Stimulated activated naive CD4-positive, alpha-beta T cell (primary cell): ENCODE measurements around the gene HMCN1.
"Not testable (repeated sequence)": the region's sequence is repeated elsewhere in the genome, so short reads cannot be mapped to it uniquely, and the experiment has no call there.

Experiments used
- DNase-seq, 6 experiments: peaks; one replicate each; lab custom pipeline; 2025; lab: John Stamatoyannopoulos, UW

Gene HMCN1

DNA sequence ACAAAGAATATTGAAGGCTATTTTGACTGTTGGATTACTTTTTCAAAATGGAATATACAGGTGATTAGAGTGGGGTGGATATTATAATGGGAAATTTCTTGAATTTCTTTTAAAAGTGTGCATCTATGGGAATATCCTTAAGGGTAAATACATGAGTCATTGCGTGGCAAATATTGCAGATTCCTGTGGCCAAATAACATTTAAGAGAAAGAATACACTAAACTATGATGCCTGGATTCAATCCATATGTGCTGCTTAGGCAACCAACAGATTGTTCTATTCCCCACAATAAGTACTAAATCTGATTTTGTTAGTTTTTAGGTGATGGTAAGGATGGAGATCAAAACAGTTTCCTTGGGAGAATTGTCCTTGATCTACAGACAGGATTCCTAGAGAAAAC is 119.5 kb downstream of the HMCN1 start:
- no peak for DNase-seq

DNA sequence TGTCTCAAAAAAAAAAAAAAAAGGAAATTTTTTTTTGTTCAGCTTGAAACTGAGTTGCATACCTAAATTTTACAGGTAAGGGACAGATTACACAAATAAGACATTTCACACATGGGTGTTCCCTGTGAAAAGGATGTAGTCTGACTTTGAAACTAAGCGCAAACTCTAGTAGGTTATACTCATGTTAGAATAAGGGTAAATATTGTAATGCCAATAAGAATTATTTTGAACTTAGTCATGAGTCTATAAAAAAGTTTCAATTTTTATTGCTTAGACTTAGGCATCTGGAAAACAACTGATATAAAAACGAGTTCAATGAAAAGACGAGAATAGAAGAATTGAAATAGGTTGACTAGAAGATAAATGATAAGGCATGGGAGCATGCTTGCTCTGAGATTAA is 122.3 kb downstream of the HMCN1 start:
- no peak for DNase-seq

DNA sequence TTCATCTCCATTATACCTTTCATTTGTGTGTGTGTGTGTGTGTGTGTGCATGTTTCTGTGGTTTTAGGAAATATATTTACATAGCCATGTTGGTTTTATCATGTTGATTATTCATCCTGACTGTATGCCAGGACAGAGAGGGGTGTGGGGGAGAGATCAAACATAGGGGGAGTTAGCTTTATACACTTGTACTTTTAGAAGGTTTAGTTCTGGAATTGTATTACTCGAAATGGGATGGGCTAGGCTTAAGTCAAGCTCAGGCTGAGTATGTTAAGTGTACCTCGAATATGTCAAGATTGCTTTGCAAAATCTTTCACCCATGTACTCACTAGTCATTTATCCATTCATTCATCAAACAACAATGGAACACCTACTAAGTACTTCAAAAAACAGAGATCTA is 123.3 kb downstream of the HMCN1 start:
- no peak for DNase-seq

DNA sequence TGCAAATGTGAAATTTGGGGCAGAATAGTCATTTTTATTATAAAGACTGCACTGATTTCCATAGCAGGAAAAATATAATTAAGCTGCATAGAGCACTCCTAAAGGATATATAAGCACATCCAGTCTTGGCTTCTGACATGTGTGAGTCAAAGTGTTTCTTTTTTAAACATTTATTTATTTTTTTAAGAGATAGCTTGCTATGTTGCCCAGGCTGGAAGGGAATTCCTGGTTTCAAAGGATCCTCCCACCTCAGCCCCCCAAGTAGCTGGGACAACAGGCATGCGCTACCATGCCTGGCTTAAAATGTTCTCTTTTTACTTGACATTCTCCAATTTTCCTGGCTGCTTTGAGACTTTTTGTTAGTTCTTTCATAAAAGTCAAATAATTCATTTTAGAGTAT is 126.1 kb downstream of the HMCN1 start:
- no peak for DNase-seq

DNA sequence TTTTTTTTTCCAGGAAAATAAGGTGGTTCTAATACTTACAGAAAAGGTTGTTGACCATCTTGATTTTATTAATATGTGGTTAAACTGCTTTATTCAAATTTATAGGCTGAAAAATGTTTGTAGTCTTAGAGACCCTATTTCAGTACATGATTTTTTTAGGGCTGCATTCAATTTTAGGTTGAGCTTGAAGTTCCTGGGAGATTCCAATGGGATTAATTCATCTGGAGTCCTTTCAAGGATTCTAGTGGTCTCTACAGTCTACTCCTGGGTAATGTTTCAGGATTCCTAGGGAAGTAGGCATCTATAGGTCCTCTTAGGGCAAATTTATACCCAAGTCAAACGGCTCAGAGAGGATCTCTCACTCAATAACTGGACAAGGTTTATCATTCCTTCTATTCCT is 126.7 kb downstream of the HMCN1 start:
- DNase-seq: no peak

DNA sequence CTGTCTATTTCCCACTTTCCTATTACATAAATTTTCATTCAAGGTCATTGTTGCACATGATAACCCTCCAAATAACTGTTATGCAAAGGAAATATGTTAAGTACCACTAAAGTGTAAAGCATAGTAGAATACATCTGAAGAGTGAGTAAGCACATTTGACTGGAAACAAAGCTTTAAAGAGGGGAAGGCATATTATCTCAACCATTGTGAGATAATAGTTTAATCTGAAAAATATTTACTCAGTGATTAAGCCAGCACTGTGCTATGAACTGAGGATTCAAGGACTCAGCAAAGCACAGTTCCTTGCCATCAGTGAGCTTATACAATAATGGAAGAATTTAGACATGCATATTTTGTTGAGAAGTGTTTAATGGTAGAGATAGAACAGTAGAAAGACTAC is 127.4 kb downstream of the HMCN1 start:
- no peak for DNase-seq

DNA sequence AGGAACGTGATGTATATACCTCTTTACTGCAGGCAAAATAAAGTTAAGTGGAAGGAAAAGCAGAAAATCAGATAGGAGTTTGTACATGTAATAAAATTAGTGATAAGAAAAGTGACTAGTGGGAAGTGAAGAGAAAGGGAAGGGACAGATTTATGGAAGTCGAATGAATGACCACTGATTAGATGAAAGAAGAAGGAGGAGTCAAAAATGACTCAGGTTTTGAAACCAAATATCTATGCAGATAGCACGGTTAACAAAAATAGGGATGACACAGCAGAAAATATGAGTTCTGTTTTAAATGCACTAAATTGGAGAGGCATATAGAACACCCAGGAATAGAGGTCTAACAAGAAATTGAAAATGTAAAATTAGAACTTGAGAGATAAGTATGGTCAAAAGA is 128.0 kb downstream of the HMCN1 start:
- DNase-seq: no peak

DNA sequence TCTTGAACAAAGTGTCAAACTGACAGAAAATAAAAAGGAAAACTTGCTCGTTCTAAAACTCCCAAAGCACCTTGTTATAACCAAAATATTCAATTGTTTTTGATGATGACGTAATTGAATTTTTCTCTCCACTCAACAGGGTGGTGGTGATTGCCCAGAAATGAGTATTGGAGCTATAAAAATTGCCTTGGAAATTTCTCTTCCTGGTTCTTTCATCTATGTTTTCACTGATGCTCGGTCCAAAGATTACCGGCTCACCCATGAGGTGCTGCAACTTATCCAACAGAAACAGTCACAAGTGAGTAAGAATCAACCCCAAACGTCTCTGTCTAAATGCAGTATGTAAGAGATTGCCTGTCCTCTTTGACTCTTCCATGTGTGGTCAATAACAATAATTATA is 130.1 kb downstream of the HMCN1 start:
- no peak for DNase-seq

DNA sequence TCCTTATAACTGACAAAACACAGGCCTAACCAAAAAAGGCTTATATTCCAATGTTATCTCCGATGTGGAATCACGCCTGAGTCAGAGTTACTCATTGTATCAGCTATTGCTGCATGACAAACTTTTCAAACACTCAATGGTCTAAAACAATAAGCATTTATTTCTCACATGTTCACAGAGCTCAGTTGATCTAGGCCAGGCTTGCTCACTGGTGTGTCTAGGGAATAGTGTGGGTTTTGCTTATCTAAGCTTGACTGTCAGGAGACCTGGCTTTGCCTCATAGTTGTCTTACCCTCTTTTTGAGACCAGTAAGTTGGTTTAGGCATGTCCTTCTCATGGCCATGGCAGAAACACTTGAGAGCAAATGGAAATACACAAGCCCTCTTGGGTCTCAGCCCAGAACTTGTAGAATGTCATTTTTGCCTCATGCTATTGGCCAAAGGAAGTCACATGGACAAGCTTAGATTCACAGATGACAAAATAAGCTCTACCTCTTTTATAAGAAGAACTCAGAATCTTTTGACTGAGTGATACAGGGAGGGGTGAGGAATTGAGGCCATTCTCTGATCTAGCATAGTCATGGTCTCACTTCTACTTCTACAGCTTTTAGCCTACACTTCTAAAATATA is 130.8 kb downstream of the HMCN1 start:
- no peak for DNase-seq

DNA sequence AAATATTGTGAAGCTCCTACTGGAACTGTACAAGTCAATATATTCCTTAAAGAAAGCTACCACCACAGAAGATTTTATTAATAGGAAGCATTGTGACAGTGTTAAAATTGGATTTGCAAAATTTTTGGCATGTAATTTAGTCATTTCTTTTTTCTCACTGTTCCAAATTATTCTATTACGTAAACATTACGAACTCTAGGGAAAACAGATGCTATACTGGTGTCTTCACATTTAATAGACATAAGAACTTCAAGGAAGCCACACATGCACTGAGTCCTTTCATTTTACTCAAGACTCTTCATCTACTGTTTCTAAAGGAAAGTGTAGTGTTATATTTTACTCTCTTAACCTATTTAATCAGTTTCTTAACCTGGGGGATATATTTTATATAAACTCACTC is 135.4 kb downstream of the HMCN1 start:
- no peak for DNase-seq

DNA sequence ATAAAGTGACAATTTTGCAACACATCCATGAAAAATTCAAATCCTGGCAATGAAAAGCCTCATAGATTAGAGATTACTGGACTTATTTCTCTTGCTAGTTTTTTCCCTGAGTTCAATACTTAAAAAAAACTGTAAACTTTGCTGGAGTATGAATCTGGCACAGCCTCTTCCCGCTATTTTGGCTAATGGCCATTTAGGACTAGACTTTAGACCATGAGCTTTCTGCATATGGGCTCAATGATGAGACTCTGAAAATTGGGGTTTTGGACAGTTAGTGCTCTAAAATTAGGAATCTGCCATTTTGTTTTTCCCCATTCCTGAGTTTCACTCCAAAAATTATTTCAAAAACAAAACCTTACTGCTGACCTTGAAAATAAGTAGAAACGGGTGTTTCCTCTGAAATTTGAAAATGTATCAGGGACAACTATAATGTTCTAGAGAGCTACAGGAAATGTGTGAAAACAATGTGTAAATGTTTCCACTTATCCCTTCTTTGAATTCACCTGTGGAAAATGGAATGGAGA is 137.5 kb downstream of the HMCN1 start:
- DNase-seq: no peak

DNA sequence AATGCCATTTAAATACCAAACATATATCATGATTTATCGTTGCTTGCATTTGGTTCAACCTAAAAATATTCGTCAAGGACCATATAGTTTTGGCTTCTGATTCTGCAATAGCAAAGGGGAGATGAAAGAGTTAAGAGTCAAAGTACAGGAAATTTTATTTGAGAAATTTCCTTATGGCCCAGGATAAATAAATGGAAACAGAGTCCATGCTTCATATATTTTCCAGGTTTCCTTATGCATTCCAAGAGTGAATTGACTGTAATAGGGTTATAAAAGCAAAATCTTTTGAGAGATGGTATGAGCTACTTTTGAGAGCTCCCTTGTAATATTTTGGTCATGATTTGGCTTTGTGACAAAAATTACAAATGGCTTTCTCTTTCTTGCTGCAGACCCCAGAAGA is 140.1 kb downstream of the HMCN1 start:
- no peak for DNase-seq

DNA sequence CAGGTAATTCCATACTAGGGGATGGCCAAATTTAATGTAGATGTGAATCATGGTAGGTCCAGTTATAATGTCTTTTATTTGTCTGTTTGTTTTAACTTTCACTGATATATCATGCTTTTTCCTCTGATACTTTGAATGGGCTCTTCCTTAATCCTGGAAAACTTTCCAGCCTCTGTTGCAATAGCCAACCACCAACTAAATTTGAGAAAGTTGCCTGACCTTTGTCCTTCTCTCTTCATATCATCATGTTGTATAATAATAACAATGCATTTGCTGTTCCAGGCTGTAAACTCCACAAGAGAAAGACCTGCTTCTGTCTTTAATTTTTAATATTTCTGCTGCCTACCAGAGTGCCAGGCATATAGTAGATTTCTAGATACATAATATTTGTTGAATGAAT is 146.1 kb downstream of the HMCN1 start:
- DNase-seq: no peak

DNA sequence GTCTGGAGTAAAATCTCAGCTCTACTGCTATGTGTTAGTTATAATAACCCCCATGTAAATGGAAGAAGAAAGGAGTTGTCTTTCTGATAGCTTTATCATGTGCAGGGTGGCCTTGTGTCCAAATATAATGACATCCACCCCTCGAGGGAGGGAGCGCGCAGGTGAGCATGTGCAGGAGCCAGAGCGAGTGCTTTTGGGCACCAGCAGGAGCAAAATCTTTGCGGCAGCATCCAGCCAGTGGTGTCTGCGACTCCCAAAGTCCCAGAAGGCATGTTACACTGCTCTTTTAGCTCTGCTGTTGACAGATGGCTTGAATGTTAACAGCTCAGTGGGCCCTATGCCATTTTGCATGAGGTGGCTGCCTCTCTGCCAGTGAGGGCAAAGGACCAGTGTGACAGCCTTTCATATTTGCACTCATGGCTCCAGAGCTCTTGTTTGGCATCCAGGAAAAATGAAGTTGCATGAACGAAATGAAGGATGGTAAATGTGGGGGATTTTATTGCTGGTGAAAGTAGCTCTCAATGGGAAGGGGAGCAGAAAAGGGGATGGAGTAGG is 146.7 kb downstream of the HMCN1 start:
- no peak for DNase-seq

DNA sequence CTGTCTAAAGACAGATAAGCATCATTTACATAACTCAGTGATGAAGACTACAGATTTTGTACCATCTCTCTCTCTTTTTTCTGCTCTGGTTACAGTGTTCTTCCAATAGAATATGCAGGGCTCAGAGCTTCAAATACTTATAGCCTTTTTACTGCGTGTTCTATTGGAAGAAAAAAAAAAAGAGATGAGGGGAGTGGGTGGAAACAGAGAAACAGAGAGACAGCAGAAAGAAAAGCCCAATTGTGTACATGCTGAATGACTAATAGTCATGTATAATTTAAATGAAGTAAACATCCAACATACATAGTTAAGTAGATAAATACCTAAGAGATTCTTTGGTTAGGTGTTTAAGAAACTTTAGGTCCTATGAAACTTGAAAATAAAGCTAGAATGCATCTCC is 151.9 kb downstream of the HMCN1 start:
- no peak for DNase-seq

DNA sequence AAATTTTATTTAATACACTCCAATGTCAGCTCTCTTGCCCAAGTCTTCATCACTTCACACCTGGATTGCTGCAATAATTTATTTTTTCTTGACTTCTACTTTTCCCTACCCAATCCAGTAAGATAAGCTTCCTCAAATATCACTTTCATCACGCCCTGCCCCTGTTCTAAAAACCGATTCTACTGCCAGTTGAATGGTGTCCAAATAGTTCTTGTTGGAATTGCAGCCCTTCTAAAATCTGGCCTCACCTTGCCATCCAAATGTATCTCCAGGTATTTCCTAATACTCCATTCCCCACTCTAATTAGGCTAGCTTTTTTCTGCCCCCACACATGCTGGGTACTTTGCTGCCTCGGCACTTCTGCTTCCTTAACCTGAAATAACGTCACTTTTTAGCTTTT is 152.5 kb downstream of the HMCN1 start:
- DNase-seq: no peak

DNA sequence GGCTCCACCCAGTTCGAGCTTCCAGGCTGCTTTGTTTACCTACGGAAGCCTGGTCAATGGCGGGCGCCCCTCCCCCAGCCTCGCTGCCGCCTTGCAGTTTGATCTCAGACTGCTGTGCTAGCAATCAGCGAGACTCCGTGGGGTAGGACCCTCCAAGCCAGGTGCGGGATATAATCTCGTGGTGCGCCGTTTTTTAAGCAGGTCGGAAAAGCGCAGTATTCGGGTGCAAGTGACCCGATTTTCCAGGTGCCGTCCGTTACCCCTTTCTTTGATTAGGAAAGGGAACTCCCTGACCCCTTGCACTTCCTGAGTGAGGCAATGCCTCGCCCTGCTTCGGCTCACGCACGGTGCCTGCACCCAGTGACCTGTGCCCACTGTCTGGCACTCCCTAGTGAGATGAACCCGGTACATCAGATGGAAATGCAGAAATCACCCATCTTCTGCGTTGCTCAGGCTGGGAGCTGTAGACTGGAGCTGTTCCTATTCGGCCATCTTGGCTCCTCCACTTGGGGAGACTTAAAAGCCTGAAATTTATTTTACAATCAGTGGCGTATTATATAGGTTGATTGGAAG is 158.7 kb downstream of the HMCN1 start:
- not testable (repeated sequence) for DNase-seq

DNA sequence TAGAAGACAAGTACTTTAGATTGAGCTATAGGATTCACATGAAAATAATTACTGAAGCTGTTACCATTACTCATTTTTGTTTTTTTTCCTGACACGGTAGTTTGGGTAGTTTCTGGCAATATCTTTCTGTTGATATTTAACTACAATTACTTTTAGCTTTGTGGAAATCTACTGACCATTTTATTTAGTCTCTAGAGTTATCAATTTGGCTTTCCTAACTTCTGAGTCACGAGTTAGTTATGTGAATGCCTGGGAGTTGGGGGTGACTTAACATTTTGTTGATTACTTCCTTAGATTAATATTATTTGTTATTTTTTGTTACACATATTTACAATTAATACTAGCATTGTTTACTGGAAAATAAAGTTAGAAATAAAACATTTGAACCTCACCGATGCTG is 160.6 kb downstream of the HMCN1 start:
- DNase-seq: no peak

DNA sequence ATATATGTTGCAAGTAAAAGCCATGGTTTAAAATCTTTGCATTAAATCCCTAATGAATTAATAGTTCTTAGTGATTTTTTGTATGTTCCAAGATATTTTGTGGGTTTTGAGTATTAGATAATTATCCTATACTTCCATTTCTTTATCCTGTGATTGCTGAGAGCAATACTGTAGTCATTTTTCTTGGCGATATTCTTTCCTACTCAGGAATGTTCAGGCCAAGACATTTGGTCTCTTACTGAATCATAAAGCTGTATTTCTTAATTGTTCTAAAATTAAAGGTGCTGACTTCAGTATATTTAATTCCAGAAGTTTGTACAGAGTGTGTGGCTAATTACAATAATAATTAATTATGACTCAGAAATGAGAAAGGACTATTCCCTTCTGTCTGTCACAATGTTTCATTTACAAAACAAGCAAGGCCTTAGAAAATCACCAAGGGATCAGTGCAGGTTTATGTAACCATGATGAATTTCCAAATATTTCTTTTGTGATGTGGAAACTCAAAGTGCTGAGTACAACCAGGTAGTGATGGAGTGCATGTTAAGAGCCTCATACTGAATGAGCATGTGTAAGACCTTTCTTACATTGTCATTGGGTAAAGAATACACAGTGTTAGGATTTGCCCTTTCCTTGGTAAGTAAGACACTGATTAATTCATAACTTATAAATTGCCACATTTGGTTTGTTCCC is 161.2 kb downstream of the HMCN1 start:
- DNase-seq: no peak

DNA sequence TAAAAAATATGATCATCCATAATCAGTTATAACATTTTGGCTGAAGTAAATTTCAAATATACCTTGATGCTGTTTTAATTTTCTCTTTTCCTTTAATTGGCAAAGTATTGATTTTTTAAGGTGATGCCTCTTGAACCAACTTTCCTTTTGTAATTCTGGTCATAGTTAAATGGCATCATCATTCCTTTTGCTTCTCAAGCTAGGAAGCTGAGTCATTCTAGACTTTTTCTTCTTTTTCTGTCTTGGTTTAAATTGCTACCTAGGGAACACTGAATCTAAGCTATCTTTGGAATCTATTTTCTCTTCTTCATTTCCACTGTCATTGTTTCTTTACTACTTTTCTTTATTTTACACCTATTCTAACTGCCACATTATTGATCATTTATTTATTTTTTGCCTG is 162.7 kb downstream of the HMCN1 start:
- no peak for DNase-seq

DNA sequence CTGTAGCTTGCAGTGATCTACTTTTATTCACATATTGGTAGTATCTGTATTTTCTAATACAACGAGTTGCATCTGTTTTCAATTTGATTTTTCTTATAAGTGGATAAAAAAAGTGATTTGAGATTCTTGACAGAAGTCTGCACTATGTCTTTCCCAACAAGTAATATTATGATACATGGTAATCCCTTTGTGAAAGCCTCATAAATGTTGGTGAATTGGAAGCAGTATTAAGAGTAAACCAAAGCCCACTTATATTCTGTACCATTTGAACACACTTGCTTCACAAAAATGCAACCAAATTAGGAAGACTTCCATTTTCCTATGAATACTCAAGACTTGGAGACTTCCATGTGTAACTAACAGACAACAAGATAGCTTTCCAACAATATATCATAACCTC is 172.0 kb downstream of the HMCN1 start:
- DNase-seq: no peak

DNA sequence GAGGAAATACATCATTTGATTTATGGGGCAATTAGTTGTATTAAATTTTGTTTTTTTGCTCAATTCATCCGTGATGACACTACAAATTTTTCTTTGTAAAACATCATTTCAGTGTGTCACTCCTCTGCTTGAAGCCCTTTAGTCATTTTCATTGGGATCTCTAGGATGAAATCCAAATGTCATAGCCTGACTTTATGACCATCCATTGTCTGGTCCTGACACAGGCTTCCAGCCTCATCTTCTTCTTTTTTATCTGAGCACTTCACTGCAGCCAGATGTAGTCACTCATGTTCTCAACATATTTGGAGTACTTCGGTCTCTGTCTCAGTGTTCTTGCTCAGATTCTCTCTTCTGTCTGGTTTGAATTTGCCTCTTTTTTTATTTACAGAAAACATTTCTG is 173.1 kb downstream of the HMCN1 start:
- no peak for DNase-seq

DNA sequence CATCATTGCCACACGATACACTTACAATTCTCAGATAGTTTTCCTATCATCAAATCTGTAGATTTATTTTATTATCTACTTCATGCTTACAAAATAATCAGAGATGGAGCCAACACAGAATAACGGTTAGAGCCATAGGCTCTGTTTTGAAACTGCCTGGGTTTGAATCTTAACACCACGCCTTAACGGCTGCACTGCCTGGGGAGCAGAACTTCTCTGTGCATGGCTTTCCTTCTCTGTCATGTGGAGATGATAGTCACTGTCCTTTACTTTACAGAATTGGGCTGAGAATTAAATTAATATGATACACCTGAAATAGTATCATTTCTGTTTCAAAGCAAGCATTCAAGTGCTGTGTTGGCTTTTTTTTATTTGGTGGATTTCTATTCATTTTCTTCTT is 177.8 kb downstream of the HMCN1 start:
- no peak for DNase-seq
